Measurements from ENCODE around the gene TEX29. TPM values are rescaled to one million over a fixed set of nuclear protein-coding genes. Genes with fewer than 3 reads are reported as not detected.

TEX29 gene
- total RNA-seq (under 1 TPM in 1 of 2 experiments, not detected in 1; 0.50 TPM), polyA plus RNA-seq (under 1 TPM in 1 of 2 donors, not detected in 1; 0.28 TPM)

- Mint-ChIP-seq H3K9me3 (peaks cover 0 to 6% (median 0%) of the 10 kb centered on the region in 8 donors), H3K36me3 (peaks cover 7% of the 10 kb centered on the region in 2 donors), H3K4me1 (peaks cover 0 to 6% (median 4%) of the 10 kb centered on the region in 4 donors), H3K27me3 (peaks cover 0 to 4% of the 10 kb centered on the region in 2 donors), H3K27ac (peak within 1 kb of the TSS in 2 of 7 donors; percentile 1 to 82), H3K4me3 (no peak within 1 kb of the TSS)
- Histone ChIP-seq H3K36me3 (ENCODE audit: insufficient read depth, low read length) (no peaks in the 10 kb centered on the region), H3K27me3 (ENCODE audit: insufficient read depth, low read length) (no peaks in the 10 kb centered on the region), H3K4me3 (ENCODE audit: low read length in 2 of 2) (no peak within 1 kb of the TSS), H3K27ac (ENCODE audit: low read depth, low read length) (no peak within 1 kb of the TSS), H3K4me1 (ENCODE audit: insufficient read depth, low read length) (no peaks in the 10 kb centered on the region), H3K9me3 (ENCODE audit: control insufficient read depth in 1 of 2, low read length in 2 of 2) (no peaks in the 10 kb centered on the region)
- intact Hi-C loops (cut with micrococcal nuclease) = no loop called here
- ChIA-PET CTCF (ENCODE audit: partially characterized antibody) (no interaction called here), POLR2A (ENCODE audit: partially characterized antibody) (no interaction called here)
- no peak for DNase-seq
Observed at GRCh38 chr13:111319998-111320911, at the start of gene TEX29. Gene TEX29 (plus strand): TSS chr13:111320642. CDS start chr13:111320891, 249 bp downstream.

- peaks cover 0 to 9% (median 5%) of the 10 kb centered on the region in 4 donors for H3K4me1 Mint-ChIP-seq
- no peaks in the 10 kb centered on the region for H3K27me3 Mint-ChIP-seq
- H3K4me3 Mint-ChIP-seq = no peak overlapping the region
- ChIA-PET POLR2A (ENCODE audit: partially characterized antibody) (no interaction called here), CTCF (ENCODE audit: partially characterized antibody) (no interaction called here)
- no peak for DNase-seq
- H3K4me3 ChIP-seq (ENCODE audit: low read length in 2 of 2) = no peak overlapping the region
- intact Hi-C loops (cut with micrococcal nuclease) = no loop called here
- H3K36me3 ChIP-seq (ENCODE audit: insufficient read depth, low read length) = peaks cover 50% of the 10 kb centered on the region
- no peaks in the 10 kb centered on the region for H3K4me1 ChIP-seq (ENCODE audit: insufficient read depth, low read length)
- no peak overlapping the region for H3K27ac ChIP-seq (ENCODE audit: low read depth, low read length)
- no peaks in the 10 kb centered on the region for H3K9me3 Mint-ChIP-seq
- H3K36me3 Mint-ChIP-seq = peaks cover 62 to 87% of the 10 kb centered on the region in 2 donors
- H3K9me3 ChIP-seq (ENCODE audit: control insufficient read depth in 1 of 2, low read length in 2 of 2) = no peaks in the 10 kb centered on the region
- no peaks in the 10 kb centered on the region for H3K27me3 ChIP-seq (ENCODE audit: insufficient read depth, low read length)
- H3K27ac Mint-ChIP-seq = no peak overlapping the region
Observed at GRCh38 chr13:111270765-111271698, 49.4 kb upstream of the TEX29 start.

- no peak for DNase-seq
- Mint-ChIP-seq H3K9me3 (no peaks in the 10 kb centered on the region), H3K4me3 (no peak overlapping the region), H3K36me3 (peaks cover 59 to 86% of the 10 kb centered on the region in 2 donors), H3K4me1 (peaks cover 0 to 4% (median 1%) of the 10 kb centered on the region in 4 donors), H3K27ac (no peak overlapping the region), H3K27me3 (no peaks in the 10 kb centered on the region)
- H3K27ac ChIP-seq (ENCODE audit: low read depth, low read length) = no peak overlapping the region
- CTCF ChIA-PET (ENCODE audit: partially characterized antibody) = no interaction called here
- no peaks in the 10 kb centered on the region for H3K4me1 ChIP-seq (ENCODE audit: insufficient read depth, low read length)
- intact Hi-C loops (cut with micrococcal nuclease) = no loop called here
- no peaks in the 10 kb centered on the region for H3K9me3 ChIP-seq (ENCODE audit: control insufficient read depth in 1 of 2, low read length in 2 of 2)
- no peak overlapping the region for H3K4me3 ChIP-seq (ENCODE audit: low read length in 2 of 2)
- POLR2A ChIA-PET (ENCODE audit: partially characterized antibody) = no interaction called here
- H3K36me3 ChIP-seq (ENCODE audit: insufficient read depth, low read length) = peaks cover 51% of the 10 kb centered on the region
- H3K27me3 ChIP-seq (ENCODE audit: insufficient read depth, low read length) = no peaks in the 10 kb centered on the region
Observed at GRCh38 chr13:111272117-111272516, 48.3 kb upstream of the TEX29 start.

- peaks cover 50% of the 10 kb centered on the region for H3K36me3 ChIP-seq (ENCODE audit: insufficient read depth, low read length)
- DNase-seq = no peak
- H3K4me3 ChIP-seq (ENCODE audit: low read length in 2 of 2) = no peak overlapping the region
- Mint-ChIP-seq H3K4me3 (no peak overlapping the region), H3K4me1 (peaks cover 0 to 4% (median 1%) of the 10 kb centered on the region in 4 donors), H3K9me3 (no peaks in the 10 kb centered on the region), H3K27me3 (no peaks in the 10 kb centered on the region), H3K27ac (peak overlapping the region in 2 of 7 donors; percentile 18 to 40), H3K36me3 (peaks cover 65 to 85% of the 10 kb centered on the region in 2 donors)
- H3K4me1 ChIP-seq (ENCODE audit: insufficient read depth, low read length) = no peaks in the 10 kb centered on the region
- H3K27ac ChIP-seq (ENCODE audit: low read depth, low read length) = no peak overlapping the region
- H3K27me3 ChIP-seq (ENCODE audit: insufficient read depth, low read length) = no peaks in the 10 kb centered on the region
- intact Hi-C loops (cut with micrococcal nuclease) = no loop called here
- H3K9me3 ChIP-seq (ENCODE audit: control insufficient read depth in 1 of 2, low read length in 2 of 2) = no peaks in the 10 kb centered on the region
- ChIA-PET POLR2A (ENCODE audit: partially characterized antibody) (no interaction called here), CTCF (ENCODE audit: partially characterized antibody) (interaction anchor here (1.1 kb wide), 1 partner anchor 10 kb away, joined by 3 read pairs; no protein-coding TSS in a partner anchor)
Observed at GRCh38 chr13:111275382-111275781, 45.1 kb upstream of the TEX29 start.

DNA sequence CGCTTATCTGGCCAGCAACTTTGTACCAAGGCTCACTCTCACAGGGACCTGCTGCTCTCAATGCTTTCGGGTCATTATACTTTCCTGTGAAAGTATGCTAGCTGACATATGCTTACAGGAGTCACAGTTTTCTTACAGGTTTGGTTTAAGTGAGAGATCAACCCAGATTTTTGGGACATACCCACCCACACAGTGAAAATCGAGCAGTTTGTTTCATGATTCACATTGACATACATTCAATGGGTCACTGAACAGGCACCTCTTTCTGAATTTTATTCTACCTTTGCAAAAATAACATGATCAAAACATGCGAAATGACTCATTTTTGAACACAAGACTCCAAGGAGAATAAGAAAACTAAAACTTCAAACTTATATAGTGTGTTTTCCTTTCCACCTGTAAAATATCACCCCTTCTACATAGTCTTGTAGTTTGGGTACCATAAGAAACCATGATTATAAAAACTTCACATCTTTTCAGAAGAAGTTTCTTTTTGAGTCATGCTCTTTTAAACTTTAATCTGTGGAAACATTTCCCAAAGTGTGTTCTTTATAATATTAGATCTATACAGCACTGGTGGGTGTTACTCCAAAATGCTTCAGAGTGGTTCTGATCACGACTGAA lies 44.3 kb upstream of the TEX29 start:
- H3K9me3 ChIP-seq (ENCODE audit: control insufficient read depth in 1 of 2, low read length in 2 of 2) = no peaks in the 10 kb centered on the region
- intact Hi-C loops (cut with micrococcal nuclease) = no loop called here
- ChIA-PET CTCF (ENCODE audit: partially characterized antibody) (interaction anchor here (1.1 kb wide), 1 partner anchor 11 kb away, joined by 3 read pairs; no protein-coding TSS in a partner anchor), POLR2A (ENCODE audit: partially characterized antibody) (no interaction called here)
- DNase-seq = no peak
- peaks cover 0 to 3% (median 1%) of the 10 kb centered on the region in 4 donors for H3K4me1 Mint-ChIP-seq
- H3K36me3 ChIP-seq (ENCODE audit: insufficient read depth, low read length) = peaks cover 55% of the 10 kb centered on the region
- no peaks in the 10 kb centered on the region for H3K27me3 ChIP-seq (ENCODE audit: insufficient read depth, low read length)
- H3K4me1 ChIP-seq (ENCODE audit: insufficient read depth, low read length) = no peaks in the 10 kb centered on the region
- no peak overlapping the region for H3K27ac ChIP-seq (ENCODE audit: low read depth, low read length)
- H3K27ac Mint-ChIP-seq = peak overlapping the region in 2 of 7 donors; percentile 40 to 61
- peaks cover 65 to 85% of the 10 kb centered on the region in 2 donors for H3K36me3 Mint-ChIP-seq
- H3K4me3 ChIP-seq (ENCODE audit: low read length in 2 of 2) = no peak overlapping the region
- no peaks in the 10 kb centered on the region for H3K27me3 Mint-ChIP-seq
- no peak overlapping the region for H3K4me3 Mint-ChIP-seq
- H3K9me3 Mint-ChIP-seq = no peaks in the 10 kb centered on the region

DNA sequence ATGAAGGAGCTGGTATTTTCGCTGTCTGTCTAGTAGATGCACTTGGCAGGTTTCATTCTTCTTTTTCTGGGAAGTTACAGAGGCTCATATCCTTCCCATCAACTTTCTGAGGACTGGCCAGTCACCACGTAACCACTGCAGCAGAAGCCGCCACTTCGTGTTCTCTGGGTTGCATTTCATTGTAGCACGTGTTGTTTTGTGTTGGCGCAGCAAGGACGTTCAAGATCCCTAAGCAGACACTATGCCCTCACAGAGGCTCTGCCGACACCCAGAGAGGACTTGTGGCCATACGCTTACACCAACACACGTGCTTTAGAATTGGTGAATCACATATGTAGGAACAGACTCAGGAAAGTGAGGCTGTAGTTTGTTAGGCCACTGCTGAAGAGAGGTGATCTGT lies 42.2 kb upstream of the TEX29 start:
- intact Hi-C loops (cut with micrococcal nuclease) = no loop called here

More for the DNA sequence above, 42.2 kb upstream of the TEX29 start:
- no peak for DNase-seq
- Mint-ChIP-seq H3K4me1 (peaks cover 0 to 3% (median 0%) of the 10 kb centered on the region in 4 donors), H3K27me3 (no peaks in the 10 kb centered on the region), H3K36me3 (peaks cover 74 to 87% of the 10 kb centered on the region in 2 donors), H3K4me3 (no peak overlapping the region), H3K9me3 (no peaks in the 10 kb centered on the region), H3K27ac (peak overlapping the region in 1 of 7 donors; percentile 74)
- Histone ChIP-seq H3K9me3 (ENCODE audit: control insufficient read depth in 1 of 2, low read length in 2 of 2) (no peaks in the 10 kb centered on the region), H3K27ac (ENCODE audit: low read depth, low read length) (no peak overlapping the region), H3K36me3 (ENCODE audit: insufficient read depth, low read length) (peaks cover 58% of the 10 kb centered on the region), H3K4me3 (ENCODE audit: low read length in 2 of 2) (no peak overlapping the region), H3K27me3 (ENCODE audit: insufficient read depth, low read length) (no peaks in the 10 kb centered on the region), H3K4me1 (ENCODE audit: insufficient read depth, low read length) (no peaks in the 10 kb centered on the region)
- ChIA-PET POLR2A (ENCODE audit: partially characterized antibody) (no interaction called here), CTCF (ENCODE audit: partially characterized antibody) (no interaction called here)
